ENCODE data around the gene RPLP2.

The RPLP2 gene

GRCh38 chr11:837990-838307 lies 28.2 kb downstream of the RPLP2 start:
- no peak for DNase-seq

GRCh38 chr11:838441-839279 lies 28.9 kb downstream of the RPLP2 start:
- DNase-seq: no peak

- no peak for DNase-seq
Observed at GRCh38 chr11:839280-839623, 29.5 kb downstream of the RPLP2 start.

GRCh38 chr11:839875-840617 lies 30.3 kb downstream of the RPLP2 start:
- DNase-seq: no peak

GRCh38 chr11:841981-842369 lies 32.2 kb downstream of the RPLP2 start:
- DNase-seq: no peak

GRCh38 chr11:842370-843002 lies 32.7 kb downstream of the RPLP2 start, which contains the start of the genes POLR2L and TSPAN4:
TSS of gene POLR2L (minus strand) at chr11:842529. CDS start at chr11:842508, 21 bp downstream.
TSS of gene TSPAN4 (plus strand) at chr11:842852. CDS start at chr11:850305, 7,453 bp downstream.
- DNase-seq: peak; percentile 71 to 88

GRCh38 chr11:843086-843734 lies 33.4 kb downstream of the RPLP2 start:
- no peak for DNase-seq

- peak in 1 of 2 donors; percentile 56 for DNase-seq
Observed at GRCh38 chr11:843818-844692, 34.3 kb downstream of the RPLP2 start.

- peak; percentile 28 to 60 for DNase-seq
Observed at GRCh38 chr11:844693-845644, 35.2 kb downstream of the RPLP2 start.

GRCh38 chr11:845872-846495 lies 36.2 kb downstream of the RPLP2 start:
- no peak for DNase-seq

- DNase-seq: no peak
Observed at GRCh38 chr11:846496-847098, 36.8 kb downstream of the RPLP2 start.

GRCh38 chr11:847876-848275 lies 38.1 kb downstream of the RPLP2 start:
- no peak for DNase-seq

GRCh38 chr11:848380-848931 lies 38.7 kb downstream of the RPLP2 start:
- DNase-seq: peak in 1 of 2 donors; percentile 61

GRCh38 chr11:849104-849824 lies 39.5 kb downstream of the RPLP2 start:
- no peak for DNase-seq

GRCh38 chr11:849951-850774 lies 40.4 kb downstream of the RPLP2 start:
- no peak for DNase-seq

GRCh38 chr11:850775-851763 lies 41.3 kb downstream of the RPLP2 start:
- no peak for DNase-seq

- no peak for DNase-seq
Observed at GRCh38 chr11:852762-853161, 43.0 kb downstream of the RPLP2 start.

All from inflammatory macrophage treated with lipopolysaccharide for 1 hour (primary cell).